GM19023 (cell line): ENCODE measurements around the gene PINLYP.
A peak's percentile ranks its signal among the peaks of the same experiment; 100 is the strongest.

Source experiments
- ATAC-seq: cut with Tn5 transposase; IDR thresholded peaks from one replicate; pipeline ENCODE4 v1.9.1; 2021; ENCODE audit warnings: mild to moderate bottlenecking, moderate library complexity; ENCODE audit not compliant: unreplicated experiment

PINLYP gene

DNA sequence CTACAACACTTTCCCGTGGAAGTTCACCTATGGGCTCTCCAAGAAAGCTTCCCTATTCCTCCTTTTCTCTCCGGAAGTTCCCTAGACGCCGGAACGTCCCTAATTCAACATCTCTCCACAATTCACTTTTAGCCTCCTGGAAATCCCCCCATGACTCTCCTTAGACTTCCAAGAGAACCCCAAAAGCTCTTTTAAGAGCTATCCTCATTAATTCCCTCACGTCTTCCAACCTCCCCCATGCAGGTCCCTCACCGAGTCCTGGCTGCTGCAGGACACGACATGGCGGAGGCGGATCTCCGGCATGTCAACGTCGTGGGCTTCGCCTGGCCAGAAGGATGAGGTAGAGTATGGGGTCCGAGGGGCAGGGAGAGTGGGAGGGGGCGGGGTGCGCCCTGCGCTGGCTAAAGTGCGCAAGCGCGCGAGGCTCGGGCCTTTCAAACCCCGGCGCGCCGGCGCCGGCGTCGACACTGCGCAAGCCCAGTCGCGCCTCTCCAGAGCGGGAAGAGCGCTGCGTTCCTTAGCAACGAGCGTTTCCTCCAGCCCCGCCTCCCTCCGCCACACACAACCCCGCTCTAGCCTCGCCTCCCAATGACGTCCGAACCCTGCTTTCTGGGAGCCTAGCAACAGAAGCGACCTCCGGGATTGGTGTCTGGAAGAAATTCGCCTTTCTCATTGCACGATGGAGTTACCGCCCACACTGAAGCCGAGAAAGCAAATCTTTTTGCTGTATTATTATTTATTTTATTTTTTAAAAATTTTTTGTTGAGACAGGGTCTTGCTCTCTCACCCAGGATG lies at the start of gene PINLYP, which contains the start of gene XRCC1:
TSS of gene PINLYP (plus strand) at position 646 of the 795 bp plus-strand sequence. CDS start 1,391 bp downstream, outside the sequence.
TSS of gene XRCC1 (minus strand) at position 372 of the 795 bp plus-strand sequence. CDS start at position 303, 69 bp downstream.
- ATAC-seq = peak; percentile 97

DNA sequence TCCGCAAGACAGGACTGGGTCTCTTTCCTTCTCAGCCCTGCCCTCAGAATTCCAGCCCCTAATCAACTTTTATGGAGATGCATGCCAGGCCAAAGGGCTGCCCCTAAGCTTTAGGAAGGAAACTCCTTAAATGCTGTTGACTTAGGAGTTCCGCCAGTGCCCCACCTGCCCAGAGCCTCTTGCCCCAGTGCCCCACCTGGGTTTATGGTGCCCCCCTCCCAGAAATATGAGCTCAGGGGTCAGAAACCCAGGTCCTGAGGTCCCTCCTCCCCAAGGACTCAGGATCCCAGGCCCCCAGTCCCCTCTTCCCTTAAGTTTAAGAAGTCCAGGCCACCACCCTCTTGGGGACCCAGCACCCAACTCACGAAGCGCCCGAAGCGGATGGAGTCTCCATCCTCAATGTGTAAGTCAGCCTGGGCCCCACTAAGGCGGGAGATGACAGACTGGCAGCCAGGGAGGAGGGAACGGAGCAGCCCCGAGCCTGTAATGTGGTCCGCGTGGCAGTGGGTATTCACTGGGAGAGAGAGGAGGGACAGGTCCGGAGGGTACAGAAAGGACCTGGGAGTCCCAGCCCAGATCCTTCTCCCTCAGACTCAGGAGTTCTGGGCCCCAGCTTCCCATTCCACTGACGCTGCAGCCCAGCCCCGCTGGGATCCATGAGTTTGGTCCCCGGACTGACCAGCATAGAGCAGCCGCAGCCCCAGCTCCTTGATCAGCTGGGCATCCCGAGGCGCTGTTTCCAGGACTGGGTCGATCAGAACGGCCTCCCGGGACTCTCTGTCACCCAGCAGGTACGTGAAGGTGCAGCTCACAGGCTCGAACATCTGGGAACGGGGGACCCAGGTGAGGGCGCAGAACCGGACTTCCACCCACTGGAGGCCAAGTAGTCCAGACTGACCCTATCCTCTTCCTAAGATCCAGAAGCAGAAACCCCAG lies 49.5 kb upstream of the PINLYP start:
- no peak for ATAC-seq

GRCh38 chr19:43526884-43527859 lies 48.4 kb upstream of the PINLYP start, which contains the start of gene ETHE1:
ETHE1 (minus strand) TSS chr19:43527201; CDS start chr19:43527177, 24 bp downstream.
- ATAC-seq = peak; percentile 78

GRCh38 chr19:43527860-43528622 lies 47.6 kb upstream of the PINLYP start:
- no peak for ATAC-seq

- no peak for ATAC-seq
These were observed 43.0 kb upstream of the PINLYP start for GRCh38 chr19:43532571-43532961.

DNA sequence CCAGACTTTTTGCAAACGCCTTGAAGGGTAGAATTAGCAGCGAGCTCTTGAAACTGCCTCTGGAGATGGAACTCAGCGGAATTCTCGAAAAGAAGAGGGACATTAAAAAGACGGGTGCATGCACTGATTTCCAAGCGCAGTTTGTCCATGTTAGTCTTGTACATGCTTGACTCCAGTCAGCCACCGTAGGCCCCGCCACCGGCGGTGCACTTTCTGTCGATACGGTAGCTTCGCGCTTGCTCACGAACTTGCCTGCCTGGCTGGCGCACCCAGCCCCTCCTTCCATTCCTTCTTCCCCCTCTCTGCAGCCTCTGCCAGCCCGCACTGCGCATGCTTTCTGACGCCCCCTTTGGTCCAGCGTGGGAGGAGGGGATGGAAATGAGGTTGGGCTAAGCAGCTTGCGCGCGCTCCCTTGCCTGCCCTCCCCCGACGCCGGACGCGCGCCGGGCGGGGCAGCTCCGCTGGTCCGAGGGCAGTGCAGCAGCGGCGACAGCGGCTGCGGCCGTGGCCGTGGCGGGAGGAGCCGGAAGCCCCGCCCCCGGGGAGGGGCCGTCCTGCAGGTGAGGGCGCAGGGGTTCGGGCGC lies 42.5 kb upstream of the PINLYP start, which contains the start of gene ZNF575:
TSS of gene ZNF575 (plus strand) at position 227 of the 584 bp plus-strand sequence. CDS start 1,235 bp downstream, outside the sequence.
- ATAC-seq = peak; percentile 57

DNA sequence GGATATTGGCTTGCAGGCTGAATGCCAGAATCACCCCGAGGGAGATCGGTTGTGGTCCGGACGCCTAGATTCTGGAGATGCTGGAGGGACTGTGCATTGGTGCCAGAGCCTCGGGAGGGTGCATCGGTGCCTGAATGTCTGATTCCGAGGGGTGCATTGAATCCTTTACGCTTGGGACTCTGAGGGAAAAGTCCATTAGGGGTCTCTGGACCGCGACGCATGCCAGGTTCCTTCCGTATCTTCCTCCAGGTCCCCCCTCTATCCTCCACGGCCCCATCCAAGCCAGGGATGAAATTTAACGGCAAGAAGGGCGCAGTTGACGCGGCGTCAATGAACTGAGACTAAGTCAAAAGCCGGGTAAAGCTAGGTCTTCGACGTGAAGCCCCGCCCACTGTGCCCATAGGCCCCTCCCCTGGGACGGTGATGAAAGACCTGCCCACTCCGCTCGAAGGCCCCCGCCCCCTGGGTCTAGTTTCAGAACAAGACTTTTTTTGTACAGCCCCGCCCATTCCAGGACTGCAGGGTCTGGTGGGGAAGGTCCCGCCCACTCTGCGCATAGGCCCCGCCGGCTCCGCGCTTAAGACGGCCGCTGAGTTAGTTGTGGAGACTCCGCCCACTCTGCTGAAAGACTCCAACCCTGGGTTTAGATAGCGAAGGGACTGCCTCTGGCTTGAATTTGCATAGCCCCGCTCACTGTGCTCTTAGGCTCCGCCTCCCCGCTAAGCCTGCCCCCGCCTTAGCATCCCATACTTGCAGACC lies 41.9 kb upstream of the PINLYP start:
- ATAC-seq = peak; percentile 51

DNA sequence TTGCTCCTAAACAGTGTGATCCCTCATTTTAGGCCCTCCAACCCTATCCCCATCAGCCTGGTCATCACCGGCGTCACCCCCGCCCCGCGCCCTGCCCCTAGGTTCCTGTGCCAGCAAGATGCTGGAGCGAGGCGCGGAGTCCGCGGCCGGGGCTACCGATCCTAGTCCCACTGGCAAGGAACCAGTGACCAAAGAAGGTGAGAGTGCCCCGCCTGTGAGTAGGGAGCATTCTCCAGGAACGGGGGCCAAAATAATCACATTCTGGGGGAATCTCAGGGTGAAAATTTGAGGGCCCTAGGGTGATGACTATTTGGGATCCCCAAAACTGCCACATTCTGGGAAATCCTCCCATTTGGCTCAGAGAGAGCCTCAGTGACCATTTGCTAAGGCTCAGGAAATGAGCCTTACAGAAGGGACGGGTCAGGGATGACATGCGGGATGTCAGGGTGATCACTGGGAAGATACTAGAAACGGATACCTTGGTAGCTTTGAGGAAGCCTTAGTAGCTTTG lies 41.2 kb upstream of the PINLYP start:
- ATAC-seq = no peak

- ATAC-seq = no peak
These were observed 40.5 kb upstream of the PINLYP start for GRCh38 chr19:43534816-43535761.

GRCh38 chr19:43538922-43539321 lies 36.7 kb upstream of the PINLYP start:
- no peak for ATAC-seq

DNA sequence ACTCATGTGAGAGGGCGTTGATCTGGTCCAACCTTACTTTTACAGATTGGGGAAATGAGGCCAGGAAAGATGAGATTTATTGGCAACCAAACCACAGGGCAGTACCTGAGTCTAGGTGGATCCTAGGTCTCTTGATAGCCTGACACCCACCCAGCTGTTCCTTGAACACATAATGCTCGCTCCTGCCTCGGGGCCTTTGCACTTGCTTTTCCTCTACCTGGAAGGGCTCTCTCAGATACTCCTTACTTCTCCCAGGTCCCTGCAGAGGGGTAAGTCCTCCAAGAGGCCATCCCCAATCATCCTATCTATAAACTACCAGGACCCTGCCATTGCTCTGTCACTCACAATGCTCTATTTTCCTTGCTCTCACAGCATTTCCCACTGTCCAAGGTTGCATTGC lies 35.2 kb upstream of the PINLYP start:
- no peak for ATAC-seq

- no peak for ATAC-seq
These were observed 33.5 kb upstream of the PINLYP start for GRCh38 chr19:43541920-43542650.

DNA sequence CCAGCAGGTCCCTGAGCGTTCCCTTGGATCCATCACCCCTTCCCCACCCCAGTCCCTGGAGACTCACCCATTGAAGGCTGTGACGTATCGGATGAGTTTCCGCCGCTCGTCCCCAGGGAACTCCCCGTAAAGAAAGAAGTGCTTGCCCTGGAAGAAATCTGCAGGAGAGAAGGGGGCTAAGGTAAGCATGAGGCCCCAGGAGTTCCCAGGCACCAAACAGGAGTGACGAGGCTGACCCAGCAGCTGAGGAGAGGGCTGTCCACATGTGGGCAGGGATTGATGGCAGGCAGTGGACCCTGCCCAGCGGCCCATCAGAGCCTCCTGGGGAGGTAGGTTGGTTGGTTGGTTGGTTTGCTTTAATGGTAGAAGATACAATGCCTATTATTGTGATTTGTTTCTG lies 31.5 kb upstream of the PINLYP start:
- no peak for ATAC-seq

DNA sequence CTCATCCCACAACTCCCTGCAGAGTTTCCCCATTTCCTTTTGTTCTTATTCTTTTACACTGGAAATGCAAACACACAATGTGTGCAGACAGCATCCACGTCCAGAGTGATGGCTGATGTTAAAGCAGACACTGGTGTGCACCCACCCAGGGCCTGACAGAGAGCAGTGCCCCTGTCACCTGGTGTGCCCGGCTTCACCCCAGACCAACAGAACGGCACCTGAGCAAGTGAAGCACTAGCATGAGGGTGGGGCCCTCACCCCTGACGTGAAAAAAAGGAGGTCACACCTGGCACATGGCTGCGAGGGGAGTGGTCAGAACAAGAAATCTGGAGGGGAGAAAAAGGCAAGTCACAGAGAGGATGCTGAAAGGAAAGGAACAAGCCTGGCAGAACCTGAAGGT lies 30.3 kb upstream of the PINLYP start:
- no peak for ATAC-seq

DNA sequence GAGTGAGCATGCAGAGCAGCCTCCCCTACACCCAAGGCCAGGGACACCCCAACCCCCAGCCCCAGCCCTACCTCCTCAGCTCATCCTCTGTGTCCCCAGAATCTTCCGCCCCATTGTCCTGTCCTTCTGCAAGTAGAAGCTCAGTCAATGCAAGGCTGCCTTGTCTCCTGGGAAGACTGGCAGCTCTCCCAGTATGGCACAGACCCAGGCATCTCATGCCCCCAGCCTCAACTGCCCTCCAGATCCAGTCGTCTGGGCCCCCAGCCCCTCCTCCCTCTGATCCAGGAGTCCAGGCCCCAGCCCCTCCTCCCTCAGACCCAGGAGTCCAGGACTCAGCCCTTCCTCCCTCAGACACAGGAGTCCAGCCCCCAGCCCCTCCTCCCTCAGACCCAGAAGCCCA lies 29.6 kb upstream of the PINLYP start:
- ATAC-seq = no peak

GRCh38 chr19:43546581-43546980 lies 29.0 kb upstream of the PINLYP start:
- ATAC-seq = no peak
